T-helper 2 cell treated with Interferon-gamma antibody and Interleukin-4, amounts not matched to agents 5 μg/mL and 100 μg/mL, for 36 hours (primary cell): Measurements from ENCODE around the gene CACNA1I.
A peak's percentile ranks its signal among the peaks of the same experiment; 100 is the strongest.

Source experiments
- DNase-seq: peaks from one replicate; pipeline ENCODE4 v3.0.0; 2021; ENCODE audit warnings: low spot score
- H3K27ac Mint-ChIP-seq: one replicate; pipeline ENCODE4 v1.8.0; 2021; ENCODE audit warnings: mild to moderate bottlenecking, mixed read lengths
- H3K27me3 Mint-ChIP-seq: one replicate; pipeline ENCODE4 v1.8.0; 2021; ENCODE audit warnings: low read depth, mixed read lengths
- H3K36me3 Mint-ChIP-seq: one replicate; pipeline ENCODE4 v1.8.0; 2021; ENCODE audit warnings: low read depth, mixed read lengths
- H3K4me1 Mint-ChIP-seq: one replicate; pipeline ENCODE4 v1.8.0; 2021; ENCODE audit warnings: low read depth, mixed read lengths
- H3K4me3 Mint-ChIP-seq: one replicate; pipeline ENCODE4 v1.8.0; 2022; ENCODE audit warnings: mild to moderate bottlenecking, moderate library complexity, mixed read lengths
- H3K9me3 Mint-ChIP-seq: one replicate; pipeline ENCODE4 v1.8.0; 2021; ENCODE audit warnings: mixed read lengths

CACNA1I gene

GRCh38 chr22:39623603-39624500, 53.3 kb downstream of the CACNA1I start:
- Mint-ChIP-seq H3K36me3 (no peaks in the 10 kb centered on the region), H3K27me3 (peaks cover 4% of the 10 kb centered on the region), H3K4me1 (no peaks in the 10 kb centered on the region), H3K27ac (no peak overlapping the region), H3K4me3 (no peak overlapping the region), H3K9me3 (no peaks in the 10 kb centered on the region)
- DNase-seq, result no peak

GRCh38 chr22:39624501-39624821, 53.9 kb downstream of the CACNA1I start:
- no peak overlapping the region for H3K4me3 Mint-ChIP-seq
- DNase-seq, result no peak
- H3K9me3 Mint-ChIP-seq, result no peaks in the 10 kb centered on the region
- no peaks in the 10 kb centered on the region for H3K36me3 Mint-ChIP-seq
- peaks cover 4% of the 10 kb centered on the region for H3K27me3 Mint-ChIP-seq
- no peak overlapping the region for H3K27ac Mint-ChIP-seq
- no peaks in the 10 kb centered on the region for H3K4me1 Mint-ChIP-seq

- H3K9me3 Mint-ChIP-seq, result no peaks in the 10 kb centered on the region
- H3K4me1 Mint-ChIP-seq, result no peaks in the 10 kb centered on the region
- H3K27ac Mint-ChIP-seq, result no peak overlapping the region
- H3K4me3 Mint-ChIP-seq, result no peak overlapping the region
- H3K27me3 Mint-ChIP-seq, result peaks cover 4% of the 10 kb centered on the region
- no peaks in the 10 kb centered on the region for H3K36me3 Mint-ChIP-seq
- DNase-seq, result no peak
Measured at GRCh38 chr22:39625569-39626537, 55.3 kb downstream of the CACNA1I start.

GRCh38 chr22:39627208-39627607, 56.7 kb downstream of the CACNA1I start:
- peaks cover 5% of the 10 kb centered on the region for H3K4me1 Mint-ChIP-seq
- H3K36me3 Mint-ChIP-seq, result no peaks in the 10 kb centered on the region
- H3K27me3 Mint-ChIP-seq, result peaks cover 4% of the 10 kb centered on the region
- DNase-seq, result no peak
- no peak overlapping the region for H3K27ac Mint-ChIP-seq
- H3K9me3 Mint-ChIP-seq, result no peaks in the 10 kb centered on the region
- H3K4me3 Mint-ChIP-seq, result no peak overlapping the region

GRCh38 chr22:39627865-39628562, 57.5 kb downstream of the CACNA1I start:
- H3K27me3 Mint-ChIP-seq, result peaks cover 4% of the 10 kb centered on the region
- H3K4me1 Mint-ChIP-seq, result peaks cover 5% of the 10 kb centered on the region
- no peak for DNase-seq
- H3K36me3 Mint-ChIP-seq, result no peaks in the 10 kb centered on the region
- no peak overlapping the region for H3K4me3 Mint-ChIP-seq
- no peak overlapping the region for H3K27ac Mint-ChIP-seq
- no peaks in the 10 kb centered on the region for H3K9me3 Mint-ChIP-seq

GRCh38 chr22:39628563-39629080, 58.1 kb downstream of the CACNA1I start:
- Mint-ChIP-seq H3K36me3 (no peaks in the 10 kb centered on the region), H3K27ac (no peak overlapping the region), H3K9me3 (no peaks in the 10 kb centered on the region), H3K27me3 (peaks cover 4% of the 10 kb centered on the region), H3K4me3 (no peak overlapping the region), H3K4me1 (peaks cover 5% of the 10 kb centered on the region)
- DNase-seq, result no peak

- H3K4me3 Mint-ChIP-seq, result no peak overlapping the region
- no peaks in the 10 kb centered on the region for H3K9me3 Mint-ChIP-seq
- no peaks in the 10 kb centered on the region for H3K36me3 Mint-ChIP-seq
- H3K27ac Mint-ChIP-seq, result no peak overlapping the region
- no peak for DNase-seq
- H3K4me1 Mint-ChIP-seq, result peaks cover 6% of the 10 kb centered on the region
- H3K27me3 Mint-ChIP-seq, result peaks cover 4% of the 10 kb centered on the region
Measured at GRCh38 chr22:39629851-39630250, 59.3 kb downstream of the CACNA1I start.

GRCh38 chr22:39630721-39631120, 60.2 kb downstream of the CACNA1I start:
- H3K36me3 Mint-ChIP-seq, result no peaks in the 10 kb centered on the region
- H3K4me1 Mint-ChIP-seq, result peaks cover 8% of the 10 kb centered on the region
- H3K27ac Mint-ChIP-seq, result no peak overlapping the region
- H3K27me3 Mint-ChIP-seq, result peaks cover 4% of the 10 kb centered on the region
- no peaks in the 10 kb centered on the region for H3K9me3 Mint-ChIP-seq
- no peak for DNase-seq
- no peak overlapping the region for H3K4me3 Mint-ChIP-seq

GRCh38 chr22:39631381-39632286, 61.1 kb downstream of the CACNA1I start:
- DNase-seq, result no peak
- Mint-ChIP-seq H3K9me3 (no peaks in the 10 kb centered on the region), H3K27me3 (no peaks in the 10 kb centered on the region), H3K36me3 (no peaks in the 10 kb centered on the region), H3K27ac (peak overlapping the region; percentile 17), H3K4me1 (peaks cover 8% of the 10 kb centered on the region), H3K4me3 (no peak overlapping the region)

- Mint-ChIP-seq H3K36me3 (no peaks in the 10 kb centered on the region), H3K27me3 (peaks cover 2% of the 10 kb centered on the region), H3K27ac (no peak overlapping the region), H3K4me3 (no peak overlapping the region), H3K9me3 (no peaks in the 10 kb centered on the region), H3K4me1 (peaks cover 8% of the 10 kb centered on the region)
- peak; percentile 10 for DNase-seq
Measured at GRCh38 chr22:39634530-39635405, 64.2 kb downstream of the CACNA1I start.

- H3K4me3 Mint-ChIP-seq, result no peak overlapping the region
- H3K36me3 Mint-ChIP-seq, result no peaks in the 10 kb centered on the region
- peaks cover 3% of the 10 kb centered on the region for H3K27me3 Mint-ChIP-seq
- H3K27ac Mint-ChIP-seq, result no peak overlapping the region
- no peaks in the 10 kb centered on the region for H3K9me3 Mint-ChIP-seq
- no peak for DNase-seq
- peaks cover 8% of the 10 kb centered on the region for H3K4me1 Mint-ChIP-seq
Measured at GRCh38 chr22:39635719-39636118, 65.2 kb downstream of the CACNA1I start.

- Mint-ChIP-seq H3K27me3 (peaks cover 9% of the 10 kb centered on the region), H3K9me3 (no peaks in the 10 kb centered on the region), H3K4me1 (peaks cover 3% of the 10 kb centered on the region), H3K27ac (no peak overlapping the region), H3K36me3 (no peaks in the 10 kb centered on the region), H3K4me3 (no peak overlapping the region)
- no peak for DNase-seq
Measured at GRCh38 chr22:39638958-39639357, 68.4 kb downstream of the CACNA1I start.
